HFFc6 (cell line): Measurements from ENCODE around the gene KNDC1. TPM values are rescaled to one million over a fixed set of nuclear protein-coding genes. Genes with fewer than 3 reads are reported as not detected.

Experiments
- DNase-seq: peaks from one replicate; pipeline ENCODE4 v3.0.0-alpha.2; 2018
- H3K27ac Mint-ChIP-seq: 2 replicates; pipeline ENCODE4 v1.8.0; 2020; ENCODE audit warnings: mild to moderate bottlenecking, mixed read lengths
- H3K27me3 Mint-ChIP-seq: 2 replicates; pipeline ENCODE4 v1.8.0; 2021; ENCODE audit warnings: mild to moderate bottlenecking, moderate library complexity, mixed read lengths; ENCODE audit not compliant: insufficient read depth
- H3K36me3 Mint-ChIP-seq: 2 replicates; pipeline ENCODE4 v1.8.0; 2021; ENCODE audit warnings: low read depth, mixed read lengths
- H3K4me1 Mint-ChIP-seq: 2 replicates; pipeline ENCODE4 v1.8.0; 2020; ENCODE audit warnings: low read depth, mixed read lengths
- H3K4me3 Mint-ChIP-seq: 2 replicates; pipeline ENCODE4 v1.8.0; 2020; ENCODE audit warnings: mild to moderate bottlenecking, moderate library complexity, mixed read lengths
- H3K9me3 Mint-ChIP-seq: 2 replicates; pipeline ENCODE4 v1.8.0; 2020; ENCODE audit warnings: mild to moderate bottlenecking, mixed read lengths
- total RNA-seq, 6 experiments: library from RNA; stranded (reverse); fragmentation: NEBNext Ultra II Directional; extraction: Animal tissue kit (Norgen Biotek cat#: 25700); gene quantifications; 2 replicates in 1 of 6; 3 replicates in 5 of 6; pipeline ENCODE4 v1.2.3, GENCODE V29; 2021
- TF ChIP-seq, protein P1 (sequence below): fragments of 200-600 bp; sonication (generic); IDR thresholded peaks from 2 replicates; pipeline ENCODE4 v1.5.0; 2021; ENCODE audit warnings: antibody characterized with exemption, mild to moderate bottlenecking

KNDC1 gene
- total RNA-seq, 6 experiments from 2014 or later = 0.05 to 1.00 (median 0.28) TPM; not detected in 3

DNA sequence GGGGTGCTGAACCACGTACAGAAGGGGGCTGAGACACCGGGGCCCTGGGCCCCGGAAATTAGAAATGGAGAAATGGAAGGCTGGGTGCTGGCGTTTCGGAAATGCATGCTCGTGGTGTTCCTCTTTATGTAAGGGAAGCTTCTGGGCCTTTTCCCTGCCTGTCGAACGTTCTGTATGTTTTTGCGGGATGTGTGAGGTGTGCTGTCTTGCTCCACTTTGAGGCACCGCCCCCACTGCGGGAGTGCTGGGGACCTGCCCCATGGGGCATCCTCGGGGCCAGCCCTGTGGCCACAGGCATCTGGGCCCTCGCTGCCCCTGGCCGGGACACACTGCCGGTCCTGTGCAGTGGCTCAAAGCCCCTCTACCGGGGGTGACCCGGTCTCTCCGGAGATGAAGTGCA is 75.9 kb downstream of the KNDC1 start:
- no peaks in the 10 kb centered on the region for H3K36me3 Mint-ChIP-seq
- TF ChIP-seq, protein P1, sequence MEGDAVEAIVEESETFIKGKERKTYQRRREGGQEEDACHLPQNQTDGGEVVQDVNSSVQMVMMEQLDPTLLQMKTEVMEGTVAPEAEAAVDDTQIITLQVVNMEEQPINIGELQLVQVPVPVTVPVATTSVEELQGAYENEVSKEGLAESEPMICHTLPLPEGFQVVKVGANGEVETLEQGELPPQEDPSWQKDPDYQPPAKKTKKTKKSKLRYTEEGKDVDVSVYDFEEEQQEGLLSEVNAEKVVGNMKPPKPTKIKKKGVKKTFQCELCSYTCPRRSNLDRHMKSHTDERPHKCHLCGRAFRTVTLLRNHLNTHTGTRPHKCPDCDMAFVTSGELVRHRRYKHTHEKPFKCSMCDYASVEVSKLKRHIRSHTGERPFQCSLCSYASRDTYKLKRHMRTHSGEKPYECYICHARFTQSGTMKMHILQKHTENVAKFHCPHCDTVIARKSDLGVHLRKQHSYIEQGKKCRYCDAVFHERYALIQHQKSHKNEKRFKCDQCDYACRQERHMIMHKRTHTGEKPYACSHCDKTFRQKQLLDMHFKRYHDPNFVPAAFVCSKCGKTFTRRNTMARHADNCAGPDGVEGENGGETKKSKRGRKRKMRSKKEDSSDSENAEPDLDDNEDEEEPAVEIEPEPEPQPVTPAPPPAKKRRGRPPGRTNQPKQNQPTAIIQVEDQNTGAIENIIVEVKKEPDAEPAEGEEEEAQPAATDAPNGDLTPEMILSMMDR = no peak
- no peaks in the 10 kb centered on the region for H3K9me3 Mint-ChIP-seq
- H3K27me3 Mint-ChIP-seq = peaks cover 37% of the 10 kb centered on the region
- no peak overlapping the region for H3K4me3 Mint-ChIP-seq
- DNase-seq = no peak
- no peaks in the 10 kb centered on the region for H3K4me1 Mint-ChIP-seq
- no peak overlapping the region for H3K27ac Mint-ChIP-seq

DNA sequence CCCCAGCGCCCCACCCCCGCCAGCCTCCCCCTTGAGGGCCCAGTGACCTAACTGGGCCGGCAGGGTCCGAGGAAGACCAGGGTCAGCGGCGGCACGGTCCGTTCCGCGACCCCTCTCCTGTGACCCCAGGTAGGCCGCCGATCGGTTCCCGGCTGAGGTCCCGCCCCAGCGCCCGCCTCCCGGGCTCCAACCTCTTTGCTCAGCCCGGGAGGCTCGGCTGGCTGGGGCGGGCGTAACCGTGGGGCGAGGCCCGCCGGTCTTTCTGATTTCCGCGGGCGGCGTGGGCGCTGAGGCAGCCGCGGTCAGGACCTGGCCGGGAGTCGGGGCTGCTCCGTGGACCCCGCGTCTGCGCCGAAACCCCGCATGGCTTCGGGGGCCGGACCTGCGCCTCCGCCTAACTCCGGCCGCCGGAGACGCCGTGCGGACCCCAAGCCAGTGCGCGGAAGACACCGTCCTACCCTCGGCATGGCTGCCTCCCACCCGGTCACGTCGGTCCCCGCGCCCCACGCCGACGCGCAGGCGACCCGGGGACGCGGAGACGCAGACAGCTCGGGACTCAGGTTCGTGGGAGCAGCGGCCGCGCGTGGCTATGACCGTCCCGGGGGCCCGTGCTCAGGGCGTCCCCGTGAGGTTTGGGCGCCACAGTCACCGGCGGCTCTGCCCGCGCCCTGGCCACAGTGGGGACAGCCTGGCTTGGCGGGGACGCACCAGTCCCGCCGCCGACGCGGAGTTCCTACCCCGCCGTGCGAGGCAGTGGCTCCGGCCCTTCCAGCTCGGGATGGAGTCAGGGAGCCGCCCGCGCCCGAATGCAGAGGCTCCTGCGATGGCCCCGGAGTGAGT is 76.6 kb downstream of the KNDC1 start:
- Mint-ChIP-seq H3K27me3 (peaks cover 33% of the 10 kb centered on the region), H3K36me3 (no peaks in the 10 kb centered on the region), H3K4me1 (no peaks in the 10 kb centered on the region), H3K4me3 (no peak overlapping the region), H3K27ac (no peak overlapping the region), H3K9me3 (no peaks in the 10 kb centered on the region)
- TF ChIP-seq, protein P1 = no peak
- DNase-seq = no peak

DNA sequence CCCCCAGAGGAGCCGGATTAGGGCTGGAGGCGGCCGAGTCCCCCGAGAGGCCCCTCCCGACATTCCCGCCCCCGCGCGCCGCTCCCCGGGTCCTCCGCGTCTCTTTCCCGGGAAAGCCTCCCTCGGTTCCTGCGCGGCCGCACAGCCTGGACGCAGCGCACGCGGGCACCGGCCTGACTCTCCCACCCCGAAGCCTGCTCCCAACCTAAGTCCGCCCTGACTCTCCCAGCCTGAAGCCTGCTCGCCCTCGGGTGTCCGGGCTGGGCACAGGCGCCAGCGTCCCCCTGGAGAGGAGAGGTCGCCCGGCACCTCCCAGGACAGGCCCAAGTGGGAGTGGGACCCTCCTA is 77.2 kb downstream of the KNDC1 start:
- Mint-ChIP-seq H3K4me3 (no peak overlapping the region), H3K27me3 (peaks cover 28% of the 10 kb centered on the region), H3K4me1 (no peaks in the 10 kb centered on the region), H3K27ac (no peak overlapping the region), H3K36me3 (no peaks in the 10 kb centered on the region), H3K9me3 (no peaks in the 10 kb centered on the region)
- TF ChIP-seq, protein P1 = no peak
- DNase-seq = no peak

DNA sequence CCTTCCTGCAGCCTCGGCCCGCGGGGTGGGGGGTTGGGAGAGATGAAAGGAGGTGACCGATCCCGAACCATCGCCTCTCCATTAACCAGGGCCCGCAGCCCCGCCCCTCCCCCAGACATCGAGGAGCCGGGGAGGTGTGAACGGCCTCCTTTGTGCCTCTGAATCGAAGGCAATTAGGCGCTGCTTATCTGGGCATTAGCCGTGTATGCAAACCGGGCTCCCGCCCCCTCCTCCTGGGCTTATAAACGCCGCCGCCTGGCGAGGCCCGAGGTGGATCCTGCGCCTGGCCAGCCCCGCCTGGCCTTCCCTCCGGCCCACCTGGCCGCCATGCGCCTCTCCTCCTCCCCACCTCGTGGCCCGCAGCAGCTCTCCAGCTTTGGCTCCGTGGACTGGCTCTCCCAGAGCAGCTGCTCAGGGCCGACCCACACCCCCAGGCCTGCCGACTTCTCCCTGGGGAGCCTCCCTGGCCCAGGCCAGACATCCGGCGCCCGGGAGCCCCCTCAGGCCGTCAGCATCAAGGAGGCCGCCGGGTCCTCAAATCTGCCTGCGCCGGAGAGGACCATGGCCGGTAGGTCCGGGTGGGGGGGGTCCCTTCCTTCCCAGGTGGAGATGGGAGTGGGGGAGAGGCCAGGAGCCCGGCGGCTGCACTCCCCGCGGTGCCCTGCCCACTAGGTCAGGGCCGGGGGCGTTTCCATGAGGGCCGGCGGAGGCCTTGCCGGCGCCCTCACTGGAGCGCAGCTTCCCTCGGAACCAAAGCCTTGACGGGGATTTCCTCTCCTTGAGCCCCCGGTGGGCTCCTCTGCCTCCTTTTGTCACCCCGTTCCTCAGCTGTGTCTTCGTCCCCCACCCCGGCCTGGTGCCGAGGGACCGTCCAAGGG is 77.8 kb downstream of the KNDC1 start, which contains the start of gene VENTX:
TSS of gene VENTX (plus strand) at position 268 of the 878 bp plus-strand sequence. CDS start at position 328, 60 bp downstream.
- Mint-ChIP-seq H3K36me3 (no peaks in the 10 kb centered on the region), H3K9me3 (no peaks in the 10 kb centered on the region), H3K4me3 (no peak within 1 kb of the TSS), H3K4me1 (peaks cover 2% of the 10 kb centered on the region), H3K27me3 (peaks cover 26% of the 10 kb centered on the region), H3K27ac (no peak within 1 kb of the TSS)
- DNase-seq = no peak
- TF ChIP-seq, protein P1 = no peak

DNA sequence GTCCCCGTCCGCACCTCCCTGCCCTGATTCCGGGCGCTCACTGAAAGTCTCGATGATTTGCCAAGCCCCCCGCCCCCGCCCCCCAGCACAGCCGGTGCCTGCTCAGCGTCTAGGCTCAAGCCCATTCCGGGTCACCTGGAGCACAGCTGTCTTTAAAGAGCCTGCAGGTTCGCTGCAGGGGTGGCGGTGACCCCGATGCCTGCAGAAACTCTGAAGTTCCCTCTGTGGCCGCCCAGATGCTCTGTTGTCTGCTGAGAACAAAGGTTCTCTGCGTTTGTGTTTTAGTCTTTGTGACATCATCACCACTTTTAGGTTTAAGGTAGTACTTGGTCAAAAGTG is 78.4 kb downstream of the KNDC1 start:
- H3K4me1 Mint-ChIP-seq = peaks cover 7% of the 10 kb centered on the region
- DNase-seq = no peak
- no peak overlapping the region for H3K27ac Mint-ChIP-seq
- peaks cover 22% of the 10 kb centered on the region for H3K27me3 Mint-ChIP-seq
- no peak overlapping the region for H3K4me3 Mint-ChIP-seq
- H3K36me3 Mint-ChIP-seq = no peaks in the 10 kb centered on the region
- H3K9me3 Mint-ChIP-seq = no peaks in the 10 kb centered on the region
- TF ChIP-seq, protein P1 = no peak
